ENCODE data around the gene CPSF4.
A peak's percentile ranks its signal among the peaks of the same experiment; 100 is the strongest.
"Not testable (repeated sequence)": the region's sequence is repeated elsewhere in the genome, so short reads cannot be mapped to it uniquely, and the experiment has no call there.

CPSF4 gene

GRCh38 chr7:99493823-99494222 is 55.1 kb downstream of the CPSF4 start:
- no peak for DNase-seq (ENCODE audit: low read depth)

- no peak for DNase-seq (ENCODE audit: low read depth)
Measured at GRCh38 chr7:99497766-99498545, 59.2 kb downstream of the CPSF4 start.

GRCh38 chr7:99498546-99498944 is 59.8 kb downstream of the CPSF4 start:
- no peak for DNase-seq (ENCODE audit: low read depth)

GRCh38 chr7:99499371-99499720 is 60.6 kb downstream of the CPSF4 start:
- peak; percentile 1 for DNase-seq (ENCODE audit: low read depth)

GRCh38 chr7:99499721-99500636 is 61.2 kb downstream of the CPSF4 start, which contains the start of gene ZNF394:
TSS of gene ZNF394 (minus strand) at chr7:99500281. CDS start at chr7:99500093, 188 bp downstream.
- peak; percentile 84 for DNase-seq (ENCODE audit: low read depth)

- no peak for DNase-seq (ENCODE audit: low read depth)
Measured at GRCh38 chr7:99500637-99501009, 61.9 kb downstream of the CPSF4 start.

- DNase-seq (ENCODE audit: low read depth), result not testable (repeated sequence)
Measured at GRCh38 chr7:99501236-99501635, 62.5 kb downstream of the CPSF4 start.

GRCh38 chr7:99504281-99504602 is 65.5 kb downstream of the CPSF4 start:
- DNase-seq (ENCODE audit: low read depth), result no peak

GRCh38 chr7:99504603-99505323 is 66.0 kb downstream of the CPSF4 start, which contains the start of gene ZKSCAN5:
TSS of gene ZKSCAN5 (plus strand) at chr7:99504662. CDS start at chr7:99506045, 1,383 bp downstream.
- DNase-seq (ENCODE audit: low read depth), result peak; percentile 93

GRCh38 chr7:99505324-99505662 is 66.5 kb downstream of the CPSF4 start:
- no peak for DNase-seq (ENCODE audit: low read depth)

Data from activated T-helper 1 cell treated with Interleukin-2 at 50 U/mL for 16 hours (primary cell).